Fibroblast of pulmonary artery (primary cell): ENCODE results near the gene HAUS8.
"Not testable (repeated sequence)": the region's sequence is repeated elsewhere in the genome, so short reads cannot be mapped to it uniquely, and the experiment has no call there.

ENCODE experiments used
- DNase-seq: peaks from one replicate; pipeline ENCODE4 v3.0.0-alpha.2; 2010; ENCODE audit warnings: low read depth
- H3K4me3 ChIP-seq: replicated peaks from 2 replicates; pipeline ENCODE4 v1.5.1; 2011; ENCODE audit warnings: low read depth, mild to moderate bottlenecking, control low read depth, low read length, moderate library complexity
- TF ChIP-seq, protein P1 (sequence below): IDR thresholded peaks from 2 replicates; pipeline ENCODE4 v1.5.1; 2011; ENCODE audit warnings: mild to moderate bottlenecking, control low read depth, low read length, inconsistent platforms; ENCODE audit errors: missing control alignments

HAUS8 gene

GRCh38 chr19:17020385-17020784 lies 54.9 kb downstream of the HAUS8 start:
- DNase-seq, result peak; percentile 14
- H3K4me3 ChIP-seq, result no peak overlapping the region
- TF ChIP-seq, protein P1, sequence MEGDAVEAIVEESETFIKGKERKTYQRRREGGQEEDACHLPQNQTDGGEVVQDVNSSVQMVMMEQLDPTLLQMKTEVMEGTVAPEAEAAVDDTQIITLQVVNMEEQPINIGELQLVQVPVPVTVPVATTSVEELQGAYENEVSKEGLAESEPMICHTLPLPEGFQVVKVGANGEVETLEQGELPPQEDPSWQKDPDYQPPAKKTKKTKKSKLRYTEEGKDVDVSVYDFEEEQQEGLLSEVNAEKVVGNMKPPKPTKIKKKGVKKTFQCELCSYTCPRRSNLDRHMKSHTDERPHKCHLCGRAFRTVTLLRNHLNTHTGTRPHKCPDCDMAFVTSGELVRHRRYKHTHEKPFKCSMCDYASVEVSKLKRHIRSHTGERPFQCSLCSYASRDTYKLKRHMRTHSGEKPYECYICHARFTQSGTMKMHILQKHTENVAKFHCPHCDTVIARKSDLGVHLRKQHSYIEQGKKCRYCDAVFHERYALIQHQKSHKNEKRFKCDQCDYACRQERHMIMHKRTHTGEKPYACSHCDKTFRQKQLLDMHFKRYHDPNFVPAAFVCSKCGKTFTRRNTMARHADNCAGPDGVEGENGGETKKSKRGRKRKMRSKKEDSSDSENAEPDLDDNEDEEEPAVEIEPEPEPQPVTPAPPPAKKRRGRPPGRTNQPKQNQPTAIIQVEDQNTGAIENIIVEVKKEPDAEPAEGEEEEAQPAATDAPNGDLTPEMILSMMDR, result no peak

DNA sequence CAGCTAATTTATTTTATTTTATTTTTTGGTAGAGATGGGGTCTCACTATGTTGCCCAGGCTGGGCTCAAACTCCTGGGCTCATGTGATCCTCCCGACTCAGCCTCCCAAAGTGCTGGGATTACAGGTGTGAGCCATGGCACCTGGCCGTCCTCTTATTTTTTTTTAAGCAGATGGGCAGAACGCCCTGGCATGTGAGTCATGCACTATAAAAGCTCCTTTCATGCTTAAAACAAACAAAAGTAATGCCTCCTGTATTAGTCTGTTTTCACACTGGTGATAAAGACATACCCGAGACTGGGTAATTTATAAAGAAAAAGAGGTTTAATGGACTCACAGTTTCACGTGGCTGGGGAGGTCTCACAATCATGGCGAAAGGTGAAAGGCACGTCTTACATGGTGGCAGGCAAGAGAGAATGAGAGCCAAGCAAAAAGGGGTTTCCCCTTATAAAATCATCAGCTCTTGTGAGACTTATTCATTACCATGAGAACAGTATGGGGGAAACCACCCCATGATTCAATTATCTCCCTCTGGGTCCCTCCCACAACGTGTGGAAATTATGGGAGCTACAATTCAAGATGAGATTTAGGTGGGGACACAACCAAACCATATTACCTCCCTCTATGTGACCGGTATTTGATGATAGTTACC lies 60.9 kb downstream of the HAUS8 start:
- H3K4me3 ChIP-seq, DNase-seq: not testable (repeated sequence)

- no peak for DNase-seq
- TF ChIP-seq, protein P1, result no peak
- no peak overlapping the region for H3K4me3 ChIP-seq
Measured at GRCh38 chr19:17011485-17011884, 63.8 kb downstream of the HAUS8 start.

GRCh38 chr19:17006579-17006978 lies 68.7 kb downstream of the HAUS8 start:
- TF ChIP-seq, protein P1, result no peak
- no peak for DNase-seq
- H3K4me3 ChIP-seq, result no peak overlapping the region

GRCh38 chr19:17005000-17005399 lies 70.3 kb downstream of the HAUS8 start:
- H3K4me3 ChIP-seq, result no peak overlapping the region
- TF ChIP-seq, protein P1, result no peak
- DNase-seq, result no peak

DNA sequence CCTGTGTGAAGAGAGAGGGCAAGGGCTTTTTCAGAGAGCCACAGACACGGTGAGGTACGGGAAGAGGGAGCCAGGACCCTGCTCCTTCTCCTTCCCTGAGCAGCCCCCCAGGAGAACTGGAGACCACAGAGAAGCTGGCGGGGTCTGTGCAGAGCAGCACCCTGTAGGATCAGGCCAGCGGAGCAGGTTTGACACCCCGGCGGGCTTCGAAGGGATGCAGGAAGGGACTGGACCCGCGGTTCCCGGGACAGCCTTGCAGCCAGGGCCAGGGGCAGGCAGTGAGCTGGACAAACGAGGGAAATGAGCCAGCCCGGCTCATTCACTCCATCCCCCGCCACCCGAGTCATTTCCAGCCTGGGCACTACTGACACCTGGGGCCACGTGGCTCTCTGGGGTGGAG lies 70.9 kb downstream of the HAUS8 start:
- TF ChIP-seq, protein P1, result no peak
- no peak overlapping the region for H3K4me3 ChIP-seq
- DNase-seq, result no peak

- no peak for DNase-seq
Measured at GRCh38 chr19:17002455-17002854, 72.8 kb downstream of the HAUS8 start.

More at GRCh38 chr19:17002455-17002854, 72.8 kb downstream of the HAUS8 start:
- TF ChIP-seq, protein P1, result no peak
- no peak overlapping the region for H3K4me3 ChIP-seq
